ENCODE results near the gene KPNB1.
A peak's percentile ranks its signal among the peaks of the same experiment; 100 is the strongest.

KPNB1 gene

DNA sequence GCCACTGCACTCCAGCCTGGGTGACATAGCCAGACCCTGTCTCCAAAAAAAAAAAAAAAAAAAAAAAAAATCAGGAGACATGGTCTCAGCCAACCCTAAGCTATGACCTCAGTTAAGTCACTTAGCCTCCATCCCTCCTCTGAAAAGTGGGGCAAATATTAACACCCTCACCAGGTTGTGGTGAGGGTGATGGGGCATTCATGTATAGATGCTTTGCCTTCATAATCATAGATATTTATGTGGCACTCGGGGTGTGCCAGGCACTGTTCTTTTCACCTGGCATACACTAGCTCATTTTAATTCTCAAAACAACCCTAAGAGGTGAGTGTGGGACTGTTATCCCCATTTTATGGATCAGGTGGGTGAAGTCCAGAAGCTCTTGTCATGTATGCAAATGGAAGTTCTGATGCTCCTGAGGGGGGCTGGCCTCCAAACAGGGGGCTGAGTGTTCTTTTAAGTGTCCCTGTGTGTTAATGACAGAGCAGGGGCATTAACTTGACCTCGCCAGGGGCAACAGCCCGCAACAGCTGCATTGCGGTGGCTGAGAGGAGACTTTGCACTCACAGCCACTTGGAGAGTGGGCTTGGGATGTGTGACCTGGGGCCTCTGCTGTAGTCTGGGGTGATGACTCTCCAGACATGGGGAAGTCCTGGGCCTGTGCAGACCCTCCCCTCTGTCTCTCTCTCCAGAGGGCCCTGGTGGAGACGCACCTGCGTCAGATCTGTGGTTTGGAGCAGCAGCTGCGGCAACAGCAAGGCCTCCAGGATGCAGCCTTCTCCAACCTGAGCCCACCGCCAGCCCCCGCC, 48.4 kb downstream of the KPNB1 start:
- no peak overlapping the region for H3K4me3 ChIP-seq (ENCODE audit: low read depth, low read length)
- TF ChIP-seq, protein P1, sequence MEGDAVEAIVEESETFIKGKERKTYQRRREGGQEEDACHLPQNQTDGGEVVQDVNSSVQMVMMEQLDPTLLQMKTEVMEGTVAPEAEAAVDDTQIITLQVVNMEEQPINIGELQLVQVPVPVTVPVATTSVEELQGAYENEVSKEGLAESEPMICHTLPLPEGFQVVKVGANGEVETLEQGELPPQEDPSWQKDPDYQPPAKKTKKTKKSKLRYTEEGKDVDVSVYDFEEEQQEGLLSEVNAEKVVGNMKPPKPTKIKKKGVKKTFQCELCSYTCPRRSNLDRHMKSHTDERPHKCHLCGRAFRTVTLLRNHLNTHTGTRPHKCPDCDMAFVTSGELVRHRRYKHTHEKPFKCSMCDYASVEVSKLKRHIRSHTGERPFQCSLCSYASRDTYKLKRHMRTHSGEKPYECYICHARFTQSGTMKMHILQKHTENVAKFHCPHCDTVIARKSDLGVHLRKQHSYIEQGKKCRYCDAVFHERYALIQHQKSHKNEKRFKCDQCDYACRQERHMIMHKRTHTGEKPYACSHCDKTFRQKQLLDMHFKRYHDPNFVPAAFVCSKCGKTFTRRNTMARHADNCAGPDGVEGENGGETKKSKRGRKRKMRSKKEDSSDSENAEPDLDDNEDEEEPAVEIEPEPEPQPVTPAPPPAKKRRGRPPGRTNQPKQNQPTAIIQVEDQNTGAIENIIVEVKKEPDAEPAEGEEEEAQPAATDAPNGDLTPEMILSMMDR (IDR thresholded peaks at IDR 0.05; ENCODE audit: low read depth, low read length): no peak

GRCh38 chr17:47698749-47699535, 49.2 kb downstream of the KPNB1 start:
- H3K4me3 ChIP-seq (ENCODE audit: low read depth, low read length): no peak overlapping the region
- TF ChIP-seq, protein P1 (IDR thresholded peaks at IDR 0.05; ENCODE audit: low read depth, low read length): peak; percentile 90

DNA sequence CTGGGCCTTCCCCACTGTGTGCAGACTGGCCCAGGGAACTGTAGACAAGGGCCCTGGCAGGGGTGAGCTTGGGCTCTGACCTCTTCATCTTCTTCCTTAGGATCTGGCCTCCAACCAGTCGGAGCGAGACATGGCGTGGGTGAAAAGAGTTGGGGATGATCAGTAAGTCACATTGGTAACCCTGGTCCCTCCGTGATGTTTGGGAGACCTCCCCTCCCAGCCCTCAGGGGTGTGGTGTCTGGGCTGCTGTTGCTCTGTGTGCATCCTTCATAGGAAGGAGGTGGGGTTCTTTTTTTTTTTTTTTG, 49.8 kb downstream of the KPNB1 start:
- H3K4me3 ChIP-seq (ENCODE audit: low read depth, low read length): no peak overlapping the region
- TF ChIP-seq, protein P1 (IDR thresholded peaks at IDR 0.05; ENCODE audit: low read depth, low read length): no peak

- TF ChIP-seq, protein P1 (IDR thresholded peaks at IDR 0.05; ENCODE audit: low read depth, low read length): no peak
- no peak overlapping the region for H3K4me3 ChIP-seq (ENCODE audit: low read depth, low read length)
Measured at GRCh38 chr17:47700471-47701449, 51.0 kb downstream of the KPNB1 start.

DNA sequence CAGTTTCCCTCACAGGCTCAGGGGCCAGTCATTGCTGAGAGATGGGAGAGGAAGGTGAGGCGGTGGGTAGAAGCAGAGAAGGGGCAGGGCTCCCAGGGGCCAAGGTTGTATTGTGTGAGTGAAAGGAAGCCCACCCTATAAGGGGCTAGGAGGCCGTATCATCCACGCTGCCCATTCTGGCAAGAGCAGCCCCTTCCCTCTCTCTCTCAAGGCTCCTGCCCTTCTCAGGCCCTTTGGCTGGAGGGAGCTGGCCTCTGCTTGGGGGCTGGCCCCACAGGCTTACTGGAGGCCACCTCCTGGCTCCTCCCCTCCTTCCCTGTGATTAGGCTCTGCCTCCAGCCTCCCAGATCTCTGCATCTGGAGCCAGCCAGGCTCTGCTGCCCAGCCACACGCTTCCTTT, 51.9 kb downstream of the KPNB1 start:
- TF ChIP-seq, protein P1 (IDR thresholded peaks at IDR 0.05; ENCODE audit: low read depth, low read length): no peak
- no peak overlapping the region for H3K4me3 ChIP-seq (ENCODE audit: low read depth, low read length)

GRCh38 chr17:47702391-47702995, 52.8 kb downstream of the KPNB1 start:
- no peak overlapping the region for H3K4me3 ChIP-seq (ENCODE audit: low read depth, low read length)
- TF ChIP-seq, protein P1 (IDR thresholded peaks at IDR 0.05; ENCODE audit: low read depth, low read length): no peak
